GM21390 (cell line): ENCODE results near the gene SYT8.
"Not testable (repeated sequence)": the region's sequence is repeated elsewhere in the genome, so short reads cannot be mapped to it uniquely, and the experiment has no call there.

Source experiments
- ATAC-seq: cut with Tn5 transposase; IDR thresholded peaks from one replicate; pipeline ENCODE4 v1.9.1; 2021; ENCODE audit not compliant: unreplicated experiment

The SYT8 gene

DNA sequence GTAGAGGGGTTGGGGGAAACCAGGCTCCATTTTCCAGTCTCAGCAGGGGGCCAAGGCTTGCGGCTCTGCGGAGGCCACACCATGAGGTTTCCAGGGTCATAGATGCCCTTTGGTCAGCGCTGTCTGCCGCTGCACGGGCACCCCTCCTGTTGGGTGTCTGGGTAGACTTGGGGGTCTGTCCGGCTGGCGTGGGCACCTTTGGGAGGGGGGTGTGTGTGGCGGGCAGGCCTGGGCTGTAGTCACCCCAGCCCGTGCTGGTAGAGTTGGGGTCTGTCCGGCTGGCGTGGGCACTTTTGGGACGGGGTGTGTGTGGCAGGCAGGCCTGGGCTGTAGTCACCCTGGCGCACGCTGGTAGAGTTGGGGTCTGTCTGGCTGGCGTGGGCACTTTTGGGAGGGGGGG lies 36.7 kb downstream of the SYT8 start:
- no peak for ATAC-seq

GRCh38 chr11:1872267-1872985 lies 37.6 kb downstream of the SYT8 start:
- ATAC-seq: no peak

GRCh38 chr11:1873048-1873812 lies 38.4 kb downstream of the SYT8 start:
- no peak for ATAC-seq

GRCh38 chr11:1873813-1874150 lies 39.0 kb downstream of the SYT8 start:
- not testable (repeated sequence) for ATAC-seq

DNA sequence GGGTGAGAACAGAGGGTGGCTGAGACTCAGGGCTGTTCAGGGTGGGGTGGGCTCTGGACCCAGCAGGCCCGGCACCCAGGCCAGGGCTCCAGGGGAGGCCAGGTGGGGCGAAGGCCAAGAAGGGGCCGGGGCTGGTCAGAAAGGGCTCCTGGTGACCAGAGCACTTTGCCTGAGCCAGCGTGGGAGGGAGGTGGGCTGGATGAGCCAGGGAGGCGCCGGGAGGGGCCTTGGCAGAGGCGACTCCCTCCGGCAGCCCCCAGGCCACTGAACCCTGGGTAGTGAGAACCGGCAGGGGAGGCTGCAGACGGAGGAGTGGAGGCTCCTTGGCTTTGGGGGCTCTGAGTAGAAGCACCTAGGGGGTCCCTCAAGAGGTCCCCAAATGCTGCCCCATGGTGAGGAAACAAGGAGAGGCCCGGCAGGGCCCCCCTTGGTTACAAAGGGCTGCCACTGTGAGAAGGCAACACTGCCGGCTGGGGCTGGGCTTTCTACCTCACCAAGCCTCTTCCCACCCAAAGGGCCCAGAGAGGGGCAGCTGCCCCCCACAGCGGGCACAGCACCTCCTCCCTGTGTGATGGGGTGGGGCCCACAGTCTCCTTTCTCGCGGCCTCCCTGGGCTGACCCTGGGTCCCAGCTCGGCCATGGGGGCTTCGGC lies 39.8 kb downstream of the SYT8 start:
- not testable (repeated sequence) for ATAC-seq

- no peak for ATAC-seq
Observed at GRCh38 chr11:1875093-1875850, 40.5 kb downstream of the SYT8 start.

DNA sequence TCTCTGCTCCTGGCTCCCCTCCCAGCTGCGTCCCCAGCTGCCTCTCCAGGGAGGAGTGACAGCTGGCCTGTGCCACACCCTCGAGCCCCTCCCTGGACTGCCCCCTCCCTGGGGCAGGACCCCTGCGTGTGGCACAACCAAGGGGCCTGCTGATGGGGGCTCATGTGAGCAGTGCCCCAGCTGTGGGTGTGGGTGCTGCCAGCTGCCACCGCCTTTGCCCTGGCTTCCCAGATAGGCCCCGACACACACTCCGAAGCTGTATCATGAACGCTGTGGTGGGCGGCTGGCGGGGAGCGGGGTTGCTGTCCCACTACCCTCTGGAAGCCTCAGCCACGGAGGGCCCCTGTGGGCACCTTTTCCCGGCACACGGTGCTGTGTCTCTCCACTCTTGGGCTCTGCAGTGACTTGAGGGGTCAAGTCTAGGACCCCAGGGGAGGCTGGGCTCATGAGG lies 41.1 kb downstream of the SYT8 start:
- not testable (repeated sequence) for ATAC-seq

- ATAC-seq: no peak
Observed at GRCh38 chr11:1876361-1877063, 41.7 kb downstream of the SYT8 start.

GRCh38 chr11:1877211-1878136 lies 42.7 kb downstream of the SYT8 start:
- ATAC-seq: no peak

DNA sequence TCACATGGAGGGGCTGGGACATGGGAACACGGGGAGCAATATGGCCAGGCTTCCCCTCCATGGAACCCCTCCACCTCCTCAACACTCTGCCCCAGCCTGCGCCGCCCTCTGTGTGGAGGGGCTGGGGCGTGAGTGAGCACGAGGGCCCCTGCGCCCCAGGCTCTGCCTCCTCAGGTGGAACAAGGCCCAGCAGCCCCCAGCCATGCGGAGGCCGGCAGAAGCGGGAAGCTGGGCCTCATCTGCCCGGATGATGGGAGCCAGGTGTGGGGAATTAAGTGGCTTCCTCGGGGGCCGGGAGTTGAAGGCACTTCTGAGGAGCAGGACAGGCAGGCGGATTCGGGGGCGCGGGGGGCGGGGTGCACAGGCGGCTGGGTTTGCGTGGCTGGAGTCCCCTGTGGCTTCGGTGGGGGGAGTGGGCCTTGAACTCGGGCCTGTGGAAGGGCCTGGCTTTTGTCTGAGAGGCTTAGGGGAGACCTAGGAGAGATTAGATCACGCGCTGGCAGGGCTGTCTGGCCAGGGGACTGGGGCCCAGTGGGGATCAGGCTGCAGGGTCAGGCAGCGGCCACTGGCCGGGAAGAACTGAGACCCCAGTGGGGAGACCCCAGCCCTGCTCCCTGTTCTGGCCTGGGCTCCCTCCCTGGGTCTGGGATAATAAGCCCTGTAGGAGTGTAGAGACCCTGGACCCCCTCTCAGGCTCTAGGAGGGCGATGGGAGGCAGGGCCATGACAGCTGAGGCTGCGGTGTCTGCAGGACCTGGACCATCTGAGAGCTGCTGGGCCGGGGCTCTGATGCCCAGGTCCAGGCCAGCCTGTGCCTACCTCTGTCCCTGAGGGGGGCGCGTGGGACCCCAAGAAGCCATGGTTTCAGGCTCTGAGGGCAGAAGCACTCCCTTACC lies 43.6 kb downstream of the SYT8 start:
- ATAC-seq: no peak

- no peak for ATAC-seq
Observed at GRCh38 chr11:1879342-1879940, 44.7 kb downstream of the SYT8 start.

GRCh38 chr11:1879941-1880720 lies 45.3 kb downstream of the SYT8 start:
- no peak for ATAC-seq

DNA sequence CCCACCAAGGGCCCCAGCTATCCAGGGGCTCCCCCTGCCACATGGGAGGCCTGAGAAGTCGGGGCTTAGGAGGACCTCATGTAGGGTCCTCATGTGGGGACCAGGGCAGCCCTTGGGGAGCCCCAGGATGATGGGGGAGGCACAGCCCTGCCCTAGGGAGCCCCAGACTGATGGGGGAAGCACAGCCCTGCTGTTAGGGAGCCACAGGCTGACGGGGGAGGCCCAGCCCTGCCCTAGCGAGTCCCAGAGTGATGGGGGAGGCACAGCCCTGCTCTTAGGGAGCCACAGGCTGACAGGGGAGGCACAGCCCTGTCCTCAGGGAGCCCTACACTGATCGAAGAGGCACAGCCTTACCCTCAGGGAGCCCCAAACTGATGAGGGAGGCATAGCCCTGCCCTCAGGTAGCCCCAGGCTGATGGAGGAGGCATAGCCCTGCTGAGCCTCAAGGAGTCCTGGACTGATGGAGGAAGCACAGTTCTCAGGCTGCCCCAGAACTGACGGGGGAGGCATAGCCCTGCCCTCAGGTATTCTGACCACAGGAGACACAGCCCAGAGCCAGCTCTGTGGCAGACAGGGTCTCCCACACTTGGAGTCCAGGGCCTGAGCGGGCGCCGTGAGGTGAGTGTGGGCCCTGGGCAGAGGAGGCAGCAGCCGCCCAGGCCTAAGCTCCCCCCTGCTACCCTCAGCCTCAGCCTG lies 46.1 kb downstream of the SYT8 start:
- ATAC-seq: no peak

GRCh38 chr11:1881442-1882264 lies 46.9 kb downstream of the SYT8 start:
- ATAC-seq: no peak

GRCh38 chr11:1882265-1883238 lies 47.8 kb downstream of the SYT8 start:
- no peak for ATAC-seq
